K562 (cell line): ENCODE data around the gene LZTFL1. TPM values are rescaled to one million over a fixed set of nuclear protein-coding genes. Genes with fewer than 3 reads are reported as not detected.

Experiments used
- ATAC-seq: fragments of 200-7000 bp; cut with Tn5 transposase; 3 replicates; pipeline ENCODE4 v1.9.1; 2020; ENCODE audit warnings: moderate library complexity
- BruUV-seq: library from RNA; stranded (reverse); fragments of 400-500 nt; replicated peaks from 2 replicates; lab custom pipeline; 2021; lab: Mats Ljungman, UMichigan
- CTCF ChIA-PET: fragments of 300-600 bp; formaldehyde crosslinking; extraction: SDS; loops from one replicate; lab custom pipeline; 2021; ENCODE audit warnings: low intra/inter-chr PET ratio; lab: Yijun Ruan, JAX
- POLR2A ChIA-PET: fragments of 300-600, 350-650 bp; sonication (Branson Sonifier 250); formaldehyde crosslinking; extraction: SDS; loops from one replicate; lab custom pipeline; 2021; ENCODE audit warnings: antibody characterized with exemption, inconsistent platforms; lab: Yijun Ruan, JAX
- DNase-seq, 4 experiments: peaks; one replicate each; pipeline versions ENCODE4 v3.0.0 to v3.0.0-alpha.2; 2011 to 2018; ENCODE audit warnings: low spot score in 3 of 4, mixed read lengths in 3 of 4; ENCODE audit errors: extremely low read depth in 1 of 4
- FAIRE-seq: peaks from 2 replicates; lab custom pipeline; 2011; peaks lifted over from hg19 to GRCh38; lab: Jason Lieb, UNC
- H2AFZ ChIP-seq: 2 replicates; pipeline ENCODE4 v1.6.0; 2011; ENCODE audit warnings: low read depth, low read length, control low read depth, inconsistent platforms
- H3K27ac ChIP-seq: fragments of 200-600 bp; 3 replicates; pipeline ENCODE4 v1.8.0; 2011; ENCODE audit warnings: low read depth, mild to moderate bottlenecking, control low read depth, inconsistent platforms, low read length, moderate library complexity, mixed read lengths; ENCODE audit errors: extremely low read depth
- H3K27me3 ChIP-seq, 2 experiments: fragments of 300-600 bp in 1 of 2; 2 replicates in 1 of 2; 3 replicates in 1 of 2; pipeline versions ENCODE4 v1.6.0 to v1.8.0; 2011; ENCODE audit warnings: inconsistent platforms in 2 of 2, low read length in 2 of 2, mild to moderate bottlenecking in 1 of 2, mixed read lengths in 1 of 2, moderate library complexity in 1 of 2; ENCODE audit not compliant: control insufficient read depth in 2 of 2, insufficient read depth in 2 of 2
- H3K36me3 ChIP-seq: fragments of 300-600 bp; 3 replicates; pipeline ENCODE4 v1.8.0; 2011; ENCODE audit warnings: mild to moderate bottlenecking, low read length, inconsistent platforms; ENCODE audit not compliant: control insufficient read depth, insufficient read depth
- H3K4me1 ChIP-seq, 2 experiments: fragments of 200-600 bp in 1 of 2; replicated peaks in 1 of 2; 2 replicates in 1 of 2; 3 replicates in 1 of 2; pipeline versions ENCODE4 v1.5.1 to v1.8.0; 2011; ENCODE audit warnings: inconsistent platforms in 2 of 2, low read length in 2 of 2, mild to moderate bottlenecking in 1 of 2, mixed read lengths in 1 of 2, moderate library complexity in 1 of 2; ENCODE audit not compliant: control insufficient read depth in 2 of 2, insufficient read depth in 2 of 2
- H3K4me2 ChIP-seq: 2 replicates; pipeline ENCODE4 v1.6.1; 2011; ENCODE audit warnings: low read length, control low read depth, inconsistent platforms, mixed read lengths; ENCODE audit not compliant: insufficient read depth
- H3K4me3 ChIP-seq: fragments of 200-600 bp; sonication (generic), shearing (Covaris generic); 2 replicates; pipeline ENCODE4 v1.5.1; 2016; ENCODE audit warnings: control low read depth, inconsistent platforms
- H3K79me2 ChIP-seq: fragments of 200-600 bp; 3 replicates; pipeline ENCODE4 v1.8.0; 2011; ENCODE audit warnings: low read length, inconsistent platforms; ENCODE audit not compliant: control insufficient read depth, insufficient read depth
- H3K9ac ChIP-seq, 2 experiments: 2 replicates each; pipeline versions ENCODE4 v1.6.0 to v1.6.1; 2011; ENCODE audit warnings: low read depth in 2 of 2, low read length in 2 of 2, control low read depth in 1 of 2, inconsistent platforms in 1 of 2, mild to moderate bottlenecking in 1 of 2, mixed read lengths in 1 of 2; ENCODE audit not compliant: insufficient read depth in 1 of 2
- H3K9me1 ChIP-seq: one replicate; pipeline ENCODE4 v1.6.0; 2011; ENCODE audit warnings: inconsistent platforms, mild to moderate bottlenecking, low read length, moderate library complexity; ENCODE audit not compliant: control insufficient read depth, insufficient read depth
- H3K9me3 ChIP-seq: replicated peaks from 2 replicates; pipeline ENCODE4 v1.5.1; 2011; ENCODE audit warnings: low read depth, low read length, inconsistent platforms; ENCODE audit not compliant: control insufficient read depth, insufficient read depth
- H4K20me1 ChIP-seq: replicated peaks from 2 replicates; pipeline ENCODE4 v1.6.1; 2011; ENCODE audit warnings: low read length, inconsistent platforms, mixed read lengths; ENCODE audit not compliant: control insufficient read depth, insufficient read depth
- CHCHD3 ChIP-seq: fragments of 250-450 bp; sonication (Bioruptor Pico); IDR thresholded peaks from 2 replicates; pipeline ENCODE4 v2.1.2; 2022; ENCODE audit warnings: mild to moderate bottlenecking
- ESRRB ChIP-seq: fragments of 250-450 bp; sonication (Bioruptor Pico); IDR thresholded peaks from 2 replicates; pipeline ENCODE4 v1.5.0; 2020; ENCODE audit warnings: mild to moderate bottlenecking, moderate library complexity, borderline replicate concordance
- FOXJ3 ChIP-seq: sonication (generic); formaldehyde crosslinking; IDR thresholded peaks from 2 replicates; pipeline ENCODE4 v1.4.0; 2020; ENCODE audit warnings: mild to moderate bottlenecking, missing genetic modification reagents
- GATAD2B ChIP-seq: fragments of 450-650 bp; IDR thresholded peaks from 2 replicates; pipeline ENCODE4 v1.6.1; 2017; ENCODE audit warnings: mild to moderate bottlenecking, borderline replicate concordance
- HMG20B ChIP-seq: fragments of 250-450 bp; sonication (Bioruptor Pico); IDR thresholded peaks from 2 replicates; pipeline ENCODE4 v1.5.0; 2021; ENCODE audit warnings: mild to moderate bottlenecking
- MEF2A ChIP-seq: IDR thresholded peaks from 2 replicates; pipeline ENCODE4 v1.6.1; 2011; ENCODE audit warnings: low read depth, mild to moderate bottlenecking, low read length, moderate library complexity; ENCODE audit not compliant: control insufficient read depth
- POLR3A ChIP-seq: IDR thresholded peaks from 2 replicates; pipeline ENCODE4 v1.6.1; 2011; ENCODE audit warnings: borderline replicate concordance, mild to moderate bottlenecking, moderate library complexity; ENCODE audit not compliant: insufficient read length, insufficient read depth; ENCODE audit errors: extremely low read depth
- SMAD3 ChIP-seq: fragments of 450-650 bp; formaldehyde crosslinking; conservative IDR thresholded peaks from 2 replicates; pipeline ENCODE4 v1.4.0; 2020; ENCODE audit warnings: mild to moderate bottlenecking
- ZKSCAN1 ChIP-seq: fragments of 150-350 bp; IDR thresholded peaks from 2 replicates; pipeline ENCODE4 v1.6.1; 2016; ENCODE audit warnings: low read depth, low read length
- ZNF217 ChIP-seq: sonication (generic); formaldehyde crosslinking; IDR thresholded peaks from 2 replicates; pipeline ENCODE4 v1.8.0; 2022; ENCODE audit warnings: mild to moderate bottlenecking, missing genetic modification reagents
- ZNF436 ChIP-seq: fragments of 250-450, 450-650 bp; sonication (Bioruptor Pico); formaldehyde crosslinking; IDR thresholded peaks from 2 replicates; pipeline ENCODE4 v1.7.0; 2020; ENCODE audit warnings: mild to moderate bottlenecking
- ZNF449 ChIP-seq: fragments of 250-450 bp; sonication (Bioruptor Pico); IDR thresholded peaks from 2 replicates; pipeline ENCODE4 v1.8.0; 2022; ENCODE audit warnings: moderate library complexity, mild to moderate bottlenecking, inconsistent platforms
- ZNF740 ChIP-seq, 3 experiments: fragments of 200-800 bp in 1 of 3; sonication (Bioruptor generic) in 1 of 3; sonication (generic) in 1 of 3; formaldehyde crosslinking in 1 of 3; IDR thresholded peaks; 2 replicates each; pipeline versions ENCODE4 v1.6.1 to v1.8.0; 2016 to 2022; ENCODE audit warnings: mild to moderate bottlenecking in 2 of 3, missing compliant biosample characterization in 2 of 3, missing genetic modification characterization in 2 of 3, missing genetic modification reagents in 1 of 3
- ZNF830 ChIP-seq: fragments of 250-450 bp; sonication (Bioruptor Pico); IDR thresholded peaks from 2 replicates; pipeline ENCODE4 v1.5.0; 2021; ENCODE audit warnings: mild to moderate bottlenecking
- WGBS: fragments of 100-300 bp; shearing (Covaris generic); methylation state at CpG from one replicate; pipeline ENCODE4 v1.1.6; 2016; ENCODE audit warnings: low coverage, mixed read lengths; ENCODE audit not compliant: insufficient coverage; ENCODE audit errors: missing lambda C conversion rate; 5-methylcytosine and 5-hydroxymethylcytosine counted together
- in situ Hi-C: fragments of 300-500 bp; cut with MboI; formaldehyde crosslinking; loops from 4 replicates; pipeline ENCODE4 v1.15.0; 2018; ENCODE audit warnings: inconsistent platforms, mixed read lengths
- intact Hi-C: fragments of 100-400 bp; cut with micrococcal nuclease; formaldehyde crosslinking; loops from 2 replicates; pipeline ENCODE4 v1.14.2; 2022
- polyA plus RNA-seq, 8 experiments: library from polyadenylated mRNA; depleted of rRNA in 4 of 8; stranded (reverse) in 5 of 8; unstranded in 3 of 8; fragments of >200 nt; fragmentation: Nextera tagmentation in 2 of 8; fragmentation: Illumina TruSeq in 1 of 8; extraction: Ambion mirVana in 2 of 8; extraction: Trizol in 1 of 8; gene quantifications; 2 replicates each; pipeline versions ENCODE4 v1.2.1 to v1.2.3, GENCODE V29; 2011 to 2014; ENCODE audit warnings: inconsistent platforms in 1 of 8, missing spikeins in 1 of 8
- total RNA-seq, 7 experiments: library from RNA; depleted of rRNA in 6 of 7; stranded (reverse); fragments of >200 nt in 6 of 7; fragmentation: Illumina TruSeq in 2 of 7; extraction: Trizol in 2 of 7; gene quantifications; 2 replicates each; pipeline versions ENCODE4 v1.2.1 to v1.2.3, GENCODE V29; 2011 to 2021; ENCODE audit warnings: low replicate concordance in 1 of 7
- TF ChIP-seq, protein P1 (sequence below): sonication (generic); formaldehyde crosslinking; IDR thresholded peaks from 2 replicates; pipeline ENCODE4 v1.8.0; 2023; ENCODE audit warnings: mild to moderate bottlenecking, missing genetic modification reagents
- TF ChIP-seq, protein P2 (sequence below): fragments of 250-450 bp; sonication (Bioruptor Pico); IDR thresholded peaks from 2 replicates; pipeline ENCODE4 v1.8.0; 2021; ENCODE audit warnings: moderate library complexity, mild to moderate bottlenecking, inconsistent platforms

The LZTFL1 gene
- total and polyA plus RNA-seq, 9 of the 15 experiments (the other 6 are each of a cell fraction or from before 2014, with no cell fraction given): 10.7 to 33.7 (median 15.3) TPM

GRCh38 chr3:45781271-45781670 lies 60.6 kb downstream of the LZTFL1 start:
- intact Hi-C loops: no loop called here
- Histone ChIP-seq H4K20me1 (no peaks in the 10 kb centered on the region; the same call in none of the 2 replicates), H3K79me2 (no peaks in the 10 kb centered on the region), H3K27ac (no peak overlapping the region), H3K27me3 (peaks cover 27 to 67% of the 10 kb centered on the region in 2 experiments), H3K9me3 (no peaks in the 10 kb centered on the region), H3K36me3 (no peaks in the 10 kb centered on the region), H3K4me1 (peaks cover 0 to 6% of the 10 kb centered on the region in 2 experiments; a peak in 1 of 5 replicates), H2AFZ (no peak overlapping the region), H3K9me1 (no peaks in the 10 kb centered on the region), H3K4me2 (no peak overlapping the region), H3K9ac (no peak overlapping the region), H3K4me3 (no peak overlapping the region)
- in situ Hi-C loops: no loop called here
- 3% methylated on average over 5 of the region's 5 CpGs for WGBS
- DNase-seq (no peak), ATAC-seq (no peak), FAIRE-seq (no peak)
- CTCF ChIA-PET: interaction anchor here (0.6 kb wide), 1 partner anchor 123 kb away, joined by 3 read pairs; no protein-coding TSS in a partner anchor
- no TSS peak for BruUV-seq
- POLR2A ChIA-PET: interaction anchor here (0.9 kb wide), 2 partner anchors 9 to 14 kb away, joined by 3 read pairs; no protein-coding TSS in a partner anchor
- TF ChIP-seq ZNF436 (CRISPR knock-in tag): no peak
- TF ChIP-seq SMAD3 (CRISPR knock-in tag): no peak
- TF ChIP-seq ZNF740 (CRISPR knock-in tag; IDR thresholded peaks at IDR 0.05): no peak
- no peak for TF ChIP-seq ZNF740 (tag; IDR thresholded peaks at IDR 0.05)
- no peak for TF ChIP-seq POLR3A
- no peak for TF ChIP-seq GATAD2B
- TF ChIP-seq, protein P1, sequence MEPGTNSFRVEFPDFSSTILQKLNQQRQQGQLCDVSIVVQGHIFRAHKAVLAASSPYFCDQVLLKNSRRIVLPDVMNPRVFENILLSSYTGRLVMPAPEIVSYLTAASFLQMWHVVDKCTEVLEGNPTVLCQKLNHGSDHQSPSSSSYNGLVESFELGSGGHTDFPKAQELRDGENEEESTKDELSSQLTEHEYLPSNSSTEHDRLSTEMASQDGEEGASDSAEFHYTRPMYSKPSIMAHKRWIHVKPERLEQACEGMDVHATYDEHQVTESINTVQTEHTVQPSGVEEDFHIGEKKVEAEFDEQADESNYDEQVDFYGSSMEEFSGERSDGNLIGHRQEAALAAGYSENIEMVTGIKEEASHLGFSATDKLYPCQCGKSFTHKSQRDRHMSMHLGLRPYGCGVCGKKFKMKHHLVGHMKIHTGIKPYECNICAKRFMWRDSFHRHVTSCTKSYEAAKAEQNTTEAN: no peak
- TF ChIP-seq MEF2A: no peak
- TF ChIP-seq ZKSCAN1: no peak
- no peak for TF ChIP-seq FOXJ3 (CRISPR knock-in tag)
- no peak for TF ChIP-seq ZNF449 (CRISPR knock-in tag)
- TF ChIP-seq CHCHD3 (CRISPR knock-in tag): no peak
- TF ChIP-seq ZNF217 (CRISPR knock-in tag): no peak
- TF ChIP-seq, protein P2, sequence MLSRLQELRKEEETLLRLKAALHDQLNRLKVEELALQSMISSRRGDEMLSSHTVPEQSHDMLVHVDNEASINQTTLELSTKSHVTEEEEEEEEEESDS (CRISPR knock-in tag): no peak
- TF ChIP-seq ZNF830 (CRISPR knock-in tag): no peak
- no peak for TF ChIP-seq ESRRB (CRISPR knock-in tag)
- TF ChIP-seq HMG20B (CRISPR knock-in tag): no peak
